Femur (tissue), 1 donor: Measurements from ENCODE around the gene GSTO2.

Experiments
- DNase-seq: peaks from one replicate; pipeline ENCODE4 v3.0.0-alpha.2; 2017

Gene GSTO2

DNA sequence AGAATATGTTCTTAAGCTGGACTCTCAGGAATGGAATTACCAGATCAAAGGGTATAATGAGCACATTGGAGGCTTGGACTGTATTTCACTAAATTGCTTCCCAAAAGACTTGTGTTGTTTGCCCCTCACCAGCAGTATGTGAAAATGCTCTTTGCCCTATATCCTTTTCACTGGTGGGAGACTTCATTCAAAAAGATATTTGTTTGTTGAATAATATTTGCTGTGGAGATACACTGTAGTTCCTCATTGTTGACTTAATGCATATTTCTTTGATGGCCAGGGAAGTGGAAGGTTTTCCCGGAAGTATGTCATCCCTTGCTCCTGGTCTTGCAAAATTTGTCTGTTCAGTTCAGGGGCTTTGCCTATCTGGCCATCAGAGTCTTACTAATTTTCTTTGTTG lies 19.4 kb downstream of the GSTO2 start:
- no peak for DNase-seq

DNA sequence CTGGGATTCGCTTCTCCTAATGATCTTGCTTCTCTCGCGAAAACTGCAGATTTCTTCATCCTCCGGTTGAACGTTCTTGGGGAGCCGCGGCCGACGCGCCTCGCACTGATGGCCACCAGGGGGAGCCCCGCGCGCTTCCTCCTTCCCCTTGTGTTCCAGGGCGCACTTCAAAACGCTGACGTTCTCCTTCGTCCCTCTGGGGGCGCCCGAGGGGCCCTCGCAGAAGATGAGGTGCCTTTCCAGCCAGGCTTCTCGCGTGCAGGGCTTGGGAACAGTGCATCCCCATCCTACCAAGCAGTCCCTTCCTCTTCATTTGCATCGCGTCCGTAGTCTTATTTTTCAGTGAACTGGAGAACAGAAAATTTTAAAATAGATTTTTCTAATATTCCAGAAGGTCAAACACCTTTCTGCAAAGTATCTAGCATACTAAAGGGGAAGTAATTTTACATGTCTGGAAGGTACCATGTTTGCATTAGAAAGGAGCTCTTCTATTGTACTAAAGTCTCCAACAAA lies 22.5 kb downstream of the GSTO2 start:
- DNase-seq = peak; percentile 92

GRCh38 chr10:104293011-104293410 lies 24.0 kb downstream of the GSTO2 start:
- DNase-seq = no peak

GRCh38 chr10:104293781-104294321 lies 24.9 kb downstream of the GSTO2 start:
- DNase-seq = no peak

GRCh38 chr10:104296687-104297436 lies 27.9 kb downstream of the GSTO2 start:
- DNase-seq = no peak

- DNase-seq = no peak
These were observed 29.0 kb downstream of the GSTO2 start for GRCh38 chr10:104297697-104298660.

GRCh38 chr10:104299031-104299904 lies 30.3 kb downstream of the GSTO2 start:
- DNase-seq = peak; percentile 44

DNA sequence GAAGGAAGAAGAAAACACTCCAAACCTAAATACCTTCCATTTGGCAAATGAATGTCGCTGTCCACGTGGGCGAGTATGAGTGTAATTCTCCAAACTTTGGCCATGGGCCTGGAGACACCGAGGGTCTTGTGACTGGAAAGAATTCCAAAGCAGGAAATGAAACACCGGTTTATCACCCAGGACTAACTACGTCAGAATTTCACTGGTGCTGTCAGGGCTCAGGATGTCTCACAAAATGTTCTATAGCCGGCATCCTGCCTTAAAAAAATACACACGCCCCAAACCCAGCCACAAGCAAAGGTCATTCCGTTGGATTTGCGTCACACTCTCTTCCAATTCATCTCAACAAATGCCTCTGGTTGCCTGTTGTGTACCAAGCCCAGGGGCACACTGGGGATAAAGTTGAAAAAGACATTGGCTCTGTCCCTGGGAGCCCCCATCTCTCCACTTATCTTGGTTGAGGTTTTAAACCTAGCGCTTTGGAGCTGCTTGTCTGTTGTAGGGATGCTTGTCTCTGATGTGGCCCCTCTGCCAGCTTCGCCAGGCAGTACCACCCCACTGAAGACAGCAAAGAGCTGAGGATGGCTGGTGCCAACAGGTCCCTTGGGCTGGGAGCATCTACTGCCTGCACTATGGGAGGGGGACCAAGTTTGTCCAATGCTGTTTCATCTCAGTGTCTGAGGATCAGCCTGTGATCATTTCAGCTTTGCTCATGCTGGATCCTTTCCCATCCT lies 31.2 kb downstream of the GSTO2 start:
- DNase-seq = peak; percentile 72

DNA sequence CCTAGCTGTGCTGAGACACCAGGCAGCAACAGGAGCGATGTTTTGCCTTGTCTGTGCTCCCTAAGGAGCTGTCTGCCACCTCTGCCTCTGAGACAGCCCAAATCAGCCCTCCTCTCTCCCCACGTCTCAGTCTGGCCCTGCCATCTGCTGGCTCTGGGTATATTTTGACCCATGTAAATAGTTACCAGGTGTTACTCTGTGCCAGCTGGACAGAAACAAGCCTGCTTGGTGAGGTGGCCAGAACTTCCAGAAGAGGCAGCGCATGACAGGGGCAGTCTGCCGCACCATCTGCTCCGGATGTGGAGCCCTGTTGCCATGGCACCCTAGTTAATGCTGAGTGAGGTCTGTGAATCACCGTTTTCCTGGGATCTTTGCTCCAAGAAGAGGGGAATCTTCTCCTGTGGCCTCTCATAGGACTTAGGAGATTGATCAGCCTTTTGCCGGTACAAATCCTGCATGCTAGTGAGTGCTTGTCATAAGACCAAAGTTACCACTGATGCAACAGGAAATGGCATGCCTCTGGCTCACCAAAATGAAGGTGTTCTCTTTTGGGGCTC lies 31.8 kb downstream of the GSTO2 start:
- DNase-seq = peak; percentile 85

DNA sequence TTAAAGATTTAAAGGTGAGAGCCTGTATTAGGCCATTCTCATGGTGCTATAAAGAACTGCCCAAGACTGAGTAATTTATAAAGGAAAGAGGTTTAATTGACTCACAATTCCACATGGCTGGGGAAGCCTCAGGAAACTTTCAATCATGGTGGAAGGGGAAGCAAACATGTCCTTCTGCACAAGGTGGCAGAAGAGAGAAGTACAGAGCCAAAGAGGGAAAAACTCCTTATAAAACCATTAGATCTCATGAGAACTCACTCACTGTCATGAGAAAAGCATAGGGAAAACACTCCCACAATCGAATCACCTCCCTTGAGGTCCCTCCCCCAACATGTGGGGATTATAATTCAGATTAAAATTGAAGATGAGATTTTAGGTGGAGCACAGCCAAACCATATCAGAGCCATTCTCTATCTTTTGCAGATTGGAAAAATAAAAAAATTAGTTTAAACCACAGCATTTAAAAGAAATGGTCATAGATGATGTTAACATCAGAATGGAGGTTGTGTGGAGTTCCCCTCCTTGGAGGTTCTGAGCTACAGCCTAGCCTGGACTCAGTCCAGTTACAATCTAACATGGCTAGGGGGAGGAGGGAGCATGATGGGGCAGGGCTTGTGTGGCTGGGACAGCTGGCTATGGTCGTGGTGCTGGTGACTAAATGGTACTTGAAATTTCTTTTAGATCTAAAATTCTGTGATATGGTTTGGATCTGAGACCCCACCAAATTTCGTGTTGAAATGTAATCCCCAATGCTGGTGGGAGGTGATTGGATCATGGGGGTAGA lies 33.1 kb downstream of the GSTO2 start:
- no peak for DNase-seq

- no peak for DNase-seq
These were observed 34.8 kb downstream of the GSTO2 start for GRCh38 chr10:104303594-104304355.

DNA sequence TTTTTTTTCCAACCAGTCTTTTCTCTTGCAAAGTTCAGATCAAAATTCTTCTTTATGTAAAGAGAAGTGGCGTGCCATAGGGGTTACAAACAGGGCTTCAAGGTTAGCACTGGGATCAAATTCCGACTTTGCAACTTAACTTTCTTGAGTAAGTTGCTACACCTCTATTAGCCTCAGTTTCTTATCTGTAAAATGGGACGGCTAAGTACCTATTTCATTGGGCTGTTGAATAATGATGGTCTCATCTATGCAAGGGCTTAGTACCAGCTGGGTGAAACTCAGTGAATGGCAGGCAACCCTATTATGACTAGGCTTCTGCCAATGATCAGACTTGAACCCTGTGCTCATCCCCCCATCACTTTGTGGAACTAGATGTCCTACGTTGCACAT lies 35.4 kb downstream of the GSTO2 start:
- DNase-seq = no peak

DNA sequence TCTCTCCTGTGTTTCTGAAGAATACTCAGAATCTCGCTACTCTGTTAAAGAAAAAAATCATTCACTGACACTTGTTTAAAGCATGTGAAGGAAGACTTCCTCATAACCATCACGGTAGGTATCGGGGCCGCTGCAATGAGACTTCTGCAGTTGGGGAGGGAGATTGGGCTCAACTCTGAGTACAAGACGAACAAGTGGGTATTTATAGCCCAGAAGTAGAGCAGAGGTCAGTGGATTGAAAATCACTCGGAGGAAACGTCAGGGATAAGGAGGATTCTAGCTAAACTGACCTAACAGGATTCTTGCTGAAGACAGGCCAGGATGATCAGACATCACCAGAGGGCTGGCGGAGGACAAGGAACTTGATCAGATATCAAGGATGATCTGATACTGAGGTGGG lies 35.9 kb downstream of the GSTO2 start:
- no peak for DNase-seq

- DNase-seq = no peak
These were observed 37.9 kb downstream of the GSTO2 start for GRCh38 chr10:104306897-104307296.

DNA sequence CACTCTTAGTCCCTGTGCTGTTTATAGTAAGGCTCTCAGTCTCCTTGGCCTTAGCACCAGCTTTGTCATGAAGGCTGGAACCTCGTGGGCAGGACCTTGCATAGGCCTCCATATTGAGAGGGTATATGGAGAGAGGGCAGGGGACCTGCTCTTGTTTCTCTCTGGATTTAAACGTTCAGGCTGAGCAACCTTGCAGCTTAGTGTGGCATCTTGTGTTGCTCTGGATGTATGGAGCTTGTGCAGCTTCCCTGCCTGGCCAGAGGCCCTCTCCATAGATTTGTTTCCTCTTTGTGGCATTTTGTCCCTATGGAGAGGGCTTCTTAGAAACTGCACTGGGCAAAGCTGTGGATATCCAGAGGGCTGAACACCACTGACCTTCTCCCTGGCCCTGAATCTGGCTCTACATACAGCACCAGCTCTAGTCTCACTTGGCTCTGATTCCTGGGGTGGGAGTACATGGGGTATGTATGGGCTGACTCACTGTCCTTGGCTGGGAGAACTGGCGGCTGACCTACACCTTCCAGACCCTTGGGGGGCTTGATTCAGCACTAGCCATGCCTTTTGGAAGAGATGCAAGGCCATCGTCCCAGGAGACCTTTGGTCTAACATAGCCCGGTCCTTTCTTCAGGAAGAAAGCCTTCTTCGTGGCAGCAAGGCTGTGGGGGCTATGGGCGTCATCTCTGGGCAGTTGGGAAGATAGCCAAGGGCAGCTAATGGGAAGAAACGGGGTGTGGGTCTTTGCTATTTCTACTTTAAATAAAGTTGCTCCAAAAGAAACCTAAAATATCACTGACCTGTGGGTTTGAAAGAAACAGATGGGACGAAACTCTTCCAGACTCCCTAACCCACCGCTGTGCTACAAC lies 38.8 kb downstream of the GSTO2 start:
- DNase-seq = no peak

- DNase-seq = no peak
These were observed 39.5 kb downstream of the GSTO2 start for GRCh38 chr10:104308439-104308903.

- DNase-seq = peak; percentile 67
These were observed 41.3 kb downstream of the GSTO2 start for GRCh38 chr10:104309980-104310978.
